GM03348 (cell line): ENCODE data around the gene FMO5.
"Not testable (repeated sequence)": the region's sequence is repeated elsewhere in the genome, so short reads cannot be mapped to it uniquely, and the experiment has no call there.

Experiments used
- DNase-seq: peaks from one replicate; pipeline ENCODE4 v3.0.0; 2012; ENCODE audit warnings: low spot score

The FMO5 gene, protein sequence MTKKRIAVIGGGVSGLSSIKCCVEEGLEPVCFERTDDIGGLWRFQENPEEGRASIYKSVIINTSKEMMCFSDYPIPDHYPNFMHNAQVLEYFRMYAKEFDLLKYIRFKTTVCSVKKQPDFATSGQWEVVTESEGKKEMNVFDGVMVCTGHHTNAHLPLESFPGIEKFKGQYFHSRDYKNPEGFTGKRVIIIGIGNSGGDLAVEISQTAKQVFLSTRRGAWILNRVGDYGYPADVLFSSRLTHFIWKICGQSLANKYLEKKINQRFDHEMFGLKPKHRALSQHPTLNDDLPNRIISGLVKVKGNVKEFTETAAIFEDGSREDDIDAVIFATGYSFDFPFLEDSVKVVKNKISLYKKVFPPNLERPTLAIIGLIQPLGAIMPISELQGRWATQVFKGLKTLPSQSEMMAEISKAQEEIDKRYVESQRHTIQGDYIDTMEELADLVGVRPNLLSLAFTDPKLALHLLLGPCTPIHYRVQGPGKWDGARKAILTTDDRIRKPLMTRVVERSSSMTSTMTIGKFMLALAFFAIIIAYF

DNA sequence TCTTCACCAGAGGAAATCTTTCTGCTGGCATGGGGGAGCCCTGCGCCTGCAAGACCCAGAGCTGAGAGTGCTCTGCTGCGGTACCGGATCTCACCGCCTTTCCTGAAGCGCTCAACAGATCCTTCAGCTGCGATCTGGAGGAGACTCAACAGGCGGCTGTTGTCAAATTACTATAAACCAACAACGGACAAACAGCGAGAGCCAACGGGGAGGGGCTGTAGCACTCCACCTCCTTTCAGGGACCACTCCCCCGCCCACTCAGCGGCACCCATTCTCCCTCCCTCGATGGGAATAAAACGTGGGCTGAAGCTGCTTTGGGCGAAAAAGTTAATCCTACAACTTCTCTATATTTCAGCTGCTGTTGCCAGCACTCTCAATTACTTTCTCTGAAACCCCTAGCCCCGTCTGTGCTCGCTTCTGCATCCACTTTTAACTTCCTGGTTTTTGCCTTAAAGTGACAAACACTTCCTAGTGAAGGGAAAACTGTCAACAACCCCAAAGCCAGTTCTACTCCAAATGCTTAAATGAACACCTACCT is at the start of gene FMO5:
TSS of gene FMO5 (minus strand) at position 147 of the 538 bp plus-strand sequence. CDS start 310 bp downstream, outside the sequence.
- DNase-seq: peak; percentile 80

DNA sequence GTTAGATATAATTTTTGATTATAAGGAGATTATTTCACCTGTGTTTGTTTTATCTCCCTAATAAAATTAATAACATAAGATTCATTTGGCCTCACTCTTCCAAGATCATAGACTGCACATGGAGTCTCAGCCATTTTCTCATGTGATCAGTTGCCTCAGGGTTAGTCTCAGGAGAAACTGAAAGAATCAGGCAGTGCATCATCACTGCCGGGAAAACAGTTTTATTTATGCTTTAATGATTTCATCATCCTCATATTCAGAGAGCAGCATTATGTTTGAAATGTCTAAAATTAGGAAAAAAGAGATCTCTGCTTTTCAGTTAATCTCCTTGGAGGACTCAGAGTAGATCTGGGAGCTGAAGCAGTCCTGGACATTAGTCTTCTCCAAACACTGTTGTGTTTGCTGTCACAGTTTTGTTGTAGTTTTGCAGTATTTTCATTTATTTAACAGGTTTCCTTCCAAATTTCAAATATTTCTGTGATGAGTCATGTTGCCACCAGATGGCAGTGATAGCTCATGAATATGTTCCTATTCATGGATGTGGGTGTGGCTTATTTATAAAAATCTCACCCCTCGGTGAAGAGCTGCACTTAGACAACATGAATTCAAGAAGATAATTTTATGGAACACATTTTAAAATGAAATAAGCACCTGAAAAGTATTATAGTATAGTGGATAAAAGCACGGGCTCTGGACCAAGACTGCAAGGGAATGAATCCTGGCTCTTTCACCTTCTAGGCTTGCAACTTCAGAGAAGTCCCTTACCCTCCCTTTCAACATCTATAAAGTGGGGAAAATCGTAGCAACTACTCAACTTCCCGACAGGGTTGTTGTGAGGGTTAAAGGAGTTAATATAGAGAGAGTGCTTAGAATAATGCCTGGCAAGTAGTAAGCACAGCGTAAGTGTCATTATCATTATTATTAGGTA is 48.5 kb upstream of the FMO5 start:
- DNase-seq: peak; percentile 81

DNA sequence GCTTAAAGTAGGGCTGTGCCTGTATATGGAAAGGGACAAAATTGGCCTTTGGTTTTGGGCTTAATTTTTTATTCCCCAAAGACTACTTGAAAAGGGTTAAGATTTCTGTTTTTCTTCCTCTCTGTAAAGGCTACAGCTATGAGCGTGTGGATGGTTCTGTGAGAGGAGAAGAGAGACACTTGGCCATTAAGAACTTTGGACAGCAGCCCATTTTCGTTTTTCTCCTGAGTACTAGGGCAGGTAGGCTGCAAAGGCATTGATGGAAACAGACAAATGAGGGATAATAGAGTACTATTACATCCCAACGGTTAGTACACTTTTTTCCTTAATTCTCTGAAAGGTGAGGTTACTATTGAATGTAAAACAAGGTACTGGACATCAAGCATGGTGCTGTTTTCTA is 46.9 kb upstream of the FMO5 start:
- no peak for DNase-seq

DNA sequence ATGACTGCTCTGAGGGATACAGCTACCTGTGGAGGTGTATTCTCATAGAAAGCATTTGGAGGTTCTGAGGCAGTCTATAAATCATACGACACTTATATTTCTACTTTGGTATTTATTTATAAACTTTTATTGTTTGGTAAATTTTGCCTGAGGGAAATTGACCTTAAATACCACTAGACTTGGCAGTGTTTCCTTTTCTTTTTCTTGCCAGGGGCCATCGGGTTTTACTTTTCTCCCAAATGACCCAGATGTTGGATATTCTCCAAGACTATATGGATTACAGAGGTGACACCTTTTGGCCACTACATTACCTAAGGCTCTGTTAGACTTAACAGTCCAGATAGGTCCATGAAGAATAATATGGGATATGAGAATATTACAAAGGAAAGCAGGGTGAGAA is 45.6 kb upstream of the FMO5 start:
- no peak for DNase-seq

DNA sequence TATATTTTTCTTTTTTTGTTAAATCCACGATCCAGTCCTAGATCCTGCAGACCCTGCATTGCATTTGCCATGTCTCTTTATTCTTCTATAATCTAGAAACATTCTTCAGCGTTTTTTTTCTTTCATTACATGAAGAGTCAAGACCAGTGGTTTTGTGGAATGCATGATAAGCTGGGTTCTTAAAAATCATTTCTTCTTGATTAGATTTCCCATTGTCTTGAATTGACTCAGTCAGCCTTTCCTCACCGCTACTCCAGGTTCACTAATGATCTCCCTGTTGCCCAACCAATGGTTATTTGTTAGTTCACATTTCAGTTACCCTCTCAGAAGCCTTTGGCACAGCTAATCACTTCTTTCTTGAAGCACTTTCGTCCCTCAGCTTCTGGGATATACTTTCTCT is 42.6 kb upstream of the FMO5 start:
- no peak for DNase-seq

DNA sequence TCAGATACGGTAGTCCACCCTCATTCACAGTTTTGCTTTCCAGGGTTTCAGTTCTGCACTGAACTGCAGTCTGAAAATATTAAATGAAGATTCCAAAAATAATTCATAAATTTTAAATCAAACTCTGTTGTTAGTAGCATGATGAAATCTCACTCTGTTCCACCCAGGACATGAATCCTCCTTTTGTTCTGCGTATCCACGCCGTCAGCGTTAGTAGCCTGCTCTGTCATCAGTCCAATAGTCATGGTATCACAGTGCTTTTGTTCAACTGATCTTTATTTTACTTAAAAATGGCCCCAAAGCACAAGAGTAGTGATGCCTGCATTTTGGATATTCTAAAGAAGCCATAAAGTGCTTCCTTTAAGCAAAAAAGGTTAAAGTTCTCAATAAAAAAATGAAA is 41.2 kb upstream of the FMO5 start:
- DNase-seq: no peak

DNA sequence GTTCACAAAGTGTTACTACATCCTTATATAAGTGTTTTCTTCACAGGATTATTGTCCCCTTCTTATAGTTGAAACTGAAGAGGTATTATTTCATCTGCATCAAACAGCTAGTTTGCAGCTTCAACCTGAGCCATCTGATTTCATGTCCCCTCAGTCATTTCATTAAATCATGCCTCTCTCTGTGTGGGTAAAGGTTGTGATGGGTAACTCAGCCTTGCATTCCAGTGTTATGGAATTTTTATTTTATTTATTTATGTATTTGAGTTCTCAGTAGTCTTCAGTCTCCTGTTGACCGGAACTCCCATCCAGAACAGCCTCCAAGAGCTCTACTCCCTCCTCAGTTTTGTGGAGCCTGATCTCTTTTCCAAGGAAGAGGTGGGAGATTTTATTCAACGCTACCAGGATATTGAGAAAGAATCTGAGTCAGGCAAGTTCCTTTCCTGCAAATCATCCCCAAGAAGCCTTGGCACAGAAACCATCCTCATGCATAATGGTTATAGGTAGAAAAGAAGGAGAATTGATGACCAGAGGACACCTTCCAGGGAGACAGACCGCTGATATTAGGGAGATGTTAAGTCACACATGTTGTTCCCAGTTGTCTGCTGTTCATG is 39.1 kb upstream of the FMO5 start:
- DNase-seq: peak; percentile 71

DNA sequence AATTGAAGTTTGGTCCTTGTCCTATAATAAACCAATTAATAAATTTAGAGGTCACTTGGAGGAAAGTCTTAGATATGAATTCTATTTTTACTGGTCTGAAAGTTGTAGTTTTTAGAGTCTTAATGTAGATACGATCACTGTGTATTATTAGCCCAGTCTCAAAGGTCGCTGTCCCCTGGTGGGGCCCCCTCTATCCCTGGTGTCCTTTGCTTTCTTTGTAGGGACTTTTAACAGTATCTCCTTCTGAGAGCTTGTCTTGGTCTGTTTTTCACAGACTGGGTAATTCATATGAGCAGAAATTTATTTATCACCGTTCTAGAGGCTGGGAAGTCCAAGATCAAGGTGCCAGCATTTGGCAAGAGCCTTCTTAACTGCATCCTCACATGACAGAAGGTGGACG is 35.8 kb upstream of the FMO5 start:
- DNase-seq: no peak

DNA sequence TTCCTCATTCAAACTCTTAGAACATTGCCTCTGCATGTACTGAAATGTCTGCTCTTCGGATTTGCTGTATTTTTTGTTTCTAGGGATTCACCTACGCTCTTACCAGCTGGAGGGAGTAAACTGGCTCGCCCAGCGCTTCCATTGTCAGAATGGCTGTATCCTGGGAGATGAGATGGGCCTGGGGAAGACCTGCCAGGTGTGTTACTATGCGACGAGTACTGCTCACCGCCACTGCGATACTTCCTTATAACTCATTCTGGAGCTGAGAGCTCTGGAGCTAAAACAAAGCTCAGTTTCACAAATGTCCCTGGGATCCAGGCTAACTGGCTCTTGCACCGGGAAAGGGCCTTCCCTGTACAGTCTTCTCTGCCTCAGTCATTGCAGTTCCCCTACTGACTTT is 27.4 kb upstream of the FMO5 start:
- DNase-seq: no peak

DNA sequence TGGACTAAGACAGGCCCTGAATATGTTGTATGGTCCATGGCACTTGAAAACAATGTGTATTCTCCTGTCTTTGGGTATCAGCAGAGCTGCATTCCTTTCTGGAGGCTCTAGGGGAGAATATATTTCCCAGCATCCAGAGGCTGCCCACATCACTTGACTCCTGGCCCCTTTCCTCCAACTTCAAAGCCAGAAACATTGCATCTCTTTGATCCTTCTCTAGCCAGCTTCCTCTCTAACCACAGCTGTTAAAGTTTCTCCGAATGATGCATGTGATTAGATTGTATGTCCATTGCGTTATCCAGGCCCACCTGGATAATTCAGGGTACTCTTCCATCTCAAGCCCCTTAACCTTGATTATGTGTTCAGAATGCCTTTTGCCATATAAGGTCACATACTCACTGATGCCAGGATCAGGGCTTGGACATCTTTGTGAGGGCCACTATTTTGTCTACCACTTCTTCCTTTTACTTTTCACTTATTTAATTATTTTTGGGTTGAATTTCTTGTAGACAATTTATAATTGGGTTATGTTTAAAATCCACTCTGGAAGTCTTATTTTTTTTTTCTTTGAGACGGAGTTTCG is 22.6 kb upstream of the FMO5 start:
- DNase-seq: no peak

DNA sequence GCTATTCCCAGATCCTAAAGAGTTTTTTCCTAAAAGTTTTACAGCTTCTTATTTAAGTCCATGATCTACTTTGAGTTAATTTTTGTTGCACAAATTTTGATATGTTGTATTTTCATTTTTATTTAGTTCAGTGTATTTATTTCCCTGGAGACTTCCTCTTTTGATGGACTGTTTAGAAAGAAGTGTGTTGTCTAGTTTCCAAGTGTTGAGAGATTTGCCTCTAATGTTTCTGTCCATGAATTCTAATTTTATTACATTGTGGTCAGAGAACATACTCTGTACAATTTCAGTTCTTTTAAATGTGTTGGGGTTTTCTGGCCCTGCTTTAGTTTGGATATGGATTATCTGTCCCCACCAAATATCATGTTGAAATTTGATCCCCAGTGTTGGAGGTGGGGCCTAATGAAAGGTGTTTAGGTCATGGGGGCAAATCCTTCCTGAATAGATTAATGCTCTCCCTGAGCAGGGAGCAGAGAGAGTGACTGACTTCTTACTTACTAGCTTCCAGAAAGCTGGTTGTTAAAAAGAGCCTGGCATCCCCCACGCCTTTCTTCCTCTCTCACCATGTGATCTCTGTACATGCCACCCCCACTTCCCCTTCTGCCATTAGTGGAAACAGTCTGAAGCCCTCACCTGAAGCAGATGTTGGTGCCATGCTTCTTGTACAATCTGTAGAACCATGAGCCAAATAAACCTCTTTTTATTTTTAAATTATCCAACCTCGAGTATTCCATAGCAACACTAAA is 21.9 kb upstream of the FMO5 start:
- no peak for DNase-seq

DNA sequence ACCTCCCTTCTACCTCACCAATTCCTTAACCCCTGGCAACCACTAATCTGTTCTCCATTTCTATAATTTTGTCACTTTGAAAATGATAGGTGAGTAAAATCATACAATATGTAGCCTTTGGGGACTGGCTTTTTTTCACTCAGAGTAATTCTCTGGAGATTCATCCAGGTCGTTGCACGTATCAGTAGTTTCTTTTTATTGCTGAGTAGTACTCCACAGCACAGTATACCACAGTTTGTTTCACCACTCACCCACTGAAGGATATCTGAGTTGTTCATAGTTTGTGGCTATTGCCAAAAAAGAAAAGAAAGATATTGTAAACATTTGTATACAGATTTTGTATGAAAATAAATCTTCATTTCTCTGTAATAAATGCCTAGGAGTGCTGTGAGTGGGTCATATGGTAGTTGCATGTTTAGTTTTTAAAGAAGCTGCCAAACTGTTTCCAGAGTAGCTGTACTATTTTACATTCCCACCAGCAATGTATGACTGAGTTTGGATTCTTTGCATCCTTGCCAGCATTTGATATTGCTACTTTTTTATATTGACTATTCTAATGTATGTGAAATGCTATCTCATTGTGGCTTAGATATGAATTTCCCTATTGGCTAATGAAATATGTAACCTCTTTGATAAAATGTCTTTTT is 21.0 kb upstream of the FMO5 start:
- no peak for DNase-seq

DNA sequence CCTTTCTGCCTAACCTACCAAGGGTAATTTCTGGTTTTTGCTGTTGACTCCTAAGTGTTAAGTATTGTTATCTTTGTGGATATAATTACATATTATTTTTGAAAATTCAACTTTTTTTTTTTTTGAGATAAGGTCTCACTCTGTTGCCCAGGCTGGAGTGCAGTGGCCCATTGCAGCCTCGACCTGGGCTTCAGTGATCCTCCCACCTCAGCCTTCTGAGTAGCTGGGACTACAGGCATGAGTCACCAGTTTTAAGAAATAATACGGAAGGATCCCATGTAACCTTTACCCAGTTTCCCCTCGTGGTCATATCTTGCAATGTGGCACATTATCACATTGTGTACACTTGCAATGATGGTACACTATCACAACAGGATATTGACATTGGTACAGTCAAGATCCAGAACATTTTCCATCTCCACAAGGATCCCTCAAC is 20.5 kb upstream of the FMO5 start:
- DNase-seq: no peak

DNA sequence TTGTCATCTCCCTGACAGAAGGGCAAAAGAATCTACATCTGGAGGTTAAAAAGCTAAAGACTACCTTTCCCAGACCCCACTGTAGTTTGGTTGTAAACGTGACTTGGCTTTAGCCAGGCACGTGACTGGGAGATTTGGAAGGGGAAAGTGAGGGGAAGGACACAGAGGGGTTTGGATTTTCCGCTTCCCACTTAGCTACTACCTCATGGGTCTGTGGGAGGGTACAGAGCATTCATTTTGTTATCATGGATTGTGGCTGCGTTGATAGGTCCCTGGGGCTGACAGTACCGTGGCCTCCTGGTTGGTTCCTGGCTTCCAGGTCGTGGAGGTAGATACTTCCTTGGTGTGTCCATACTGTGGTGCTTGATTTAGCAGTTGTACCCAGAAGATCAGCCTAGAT is 20.0 kb upstream of the FMO5 start:
- no peak for DNase-seq

DNA sequence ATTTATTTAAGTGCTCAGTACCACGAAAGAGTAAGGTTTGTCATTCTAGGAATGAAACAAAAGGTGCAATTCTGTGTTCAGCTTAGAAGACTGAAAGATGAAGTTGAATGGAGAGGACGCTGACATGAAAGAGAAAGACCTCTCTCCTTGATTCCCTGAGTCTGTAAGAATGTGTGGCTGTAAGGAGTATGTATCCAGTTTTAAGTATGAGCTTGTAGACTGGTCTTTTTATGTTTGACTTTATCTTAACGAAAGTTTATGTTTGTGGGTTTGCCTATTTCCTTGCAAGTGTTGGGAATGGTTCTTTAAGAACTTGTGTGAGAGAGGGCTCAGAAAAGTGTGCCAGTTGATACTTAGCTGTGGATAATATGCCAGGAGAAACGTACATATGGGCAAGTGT is 18.7 kb upstream of the FMO5 start:
- no peak for DNase-seq

DNA sequence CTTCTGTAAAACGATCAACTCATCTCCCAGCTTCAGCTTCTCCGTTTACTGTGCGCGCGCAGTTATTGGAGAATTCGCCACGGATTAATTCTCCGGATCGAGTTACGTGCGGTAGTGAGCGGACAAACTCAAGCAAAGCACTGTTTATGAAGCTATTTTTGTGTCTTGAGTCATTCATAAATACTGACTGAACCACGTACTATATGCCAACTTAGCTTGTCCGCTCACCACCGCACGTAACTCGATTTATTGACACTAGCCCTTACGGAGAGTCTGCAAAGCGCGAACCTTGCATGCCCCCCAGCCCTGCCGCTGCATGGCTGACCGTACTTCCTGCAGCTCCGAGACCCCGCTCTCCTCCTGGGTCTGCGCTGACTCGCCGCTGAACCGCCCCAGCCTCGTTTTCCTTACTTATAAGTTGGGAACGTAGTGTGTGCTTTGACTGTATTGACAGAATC is 18.1 kb upstream of the FMO5 start:
- peak; percentile 48 for DNase-seq

DNA sequence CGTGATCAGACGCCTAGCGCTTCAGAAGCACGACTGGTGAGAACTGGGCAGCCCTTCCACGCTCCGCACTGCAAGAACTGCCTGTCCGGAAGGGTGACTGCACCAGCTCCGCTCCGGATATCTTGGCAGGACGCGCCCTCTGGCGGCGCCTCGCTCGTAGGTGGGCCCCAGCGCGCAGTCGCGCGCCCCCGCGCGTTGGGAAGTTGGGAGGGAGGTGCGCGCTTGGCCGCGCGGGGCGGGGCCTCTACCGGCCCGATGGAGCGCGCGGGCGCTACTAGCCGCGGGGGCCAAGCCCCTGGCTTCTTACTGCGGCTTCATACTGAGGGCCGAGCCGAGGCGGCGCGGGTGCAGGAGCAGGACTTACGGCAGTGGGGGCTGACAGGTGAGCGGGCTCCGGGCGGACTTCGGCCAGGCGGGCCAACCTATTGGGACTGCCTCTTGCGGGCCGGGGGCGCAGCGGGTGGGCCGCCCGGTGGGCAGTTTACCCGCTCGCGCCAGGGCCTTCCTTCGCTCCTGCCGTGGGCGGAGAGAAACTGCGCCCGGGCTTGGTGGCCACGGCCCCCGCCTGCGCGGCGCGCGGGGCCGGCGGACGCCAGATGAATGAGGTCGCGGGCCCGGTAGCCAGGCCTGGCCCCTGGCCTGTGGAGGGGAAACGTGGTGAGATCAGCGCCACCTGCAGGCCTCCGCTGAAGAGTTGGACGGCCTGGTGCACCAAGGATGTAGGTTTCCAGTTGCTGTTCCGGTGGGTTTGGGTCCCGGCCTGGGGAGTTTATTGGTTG is 17.5 kb upstream of the FMO5 start, which contains the start of gene CHD1L:
TSS of gene CHD1L (plus strand) at position 236 of the 779 bp plus-strand sequence. CDS start at position 256, 20 bp downstream.
- DNase-seq: peak; percentile 96

DNA sequence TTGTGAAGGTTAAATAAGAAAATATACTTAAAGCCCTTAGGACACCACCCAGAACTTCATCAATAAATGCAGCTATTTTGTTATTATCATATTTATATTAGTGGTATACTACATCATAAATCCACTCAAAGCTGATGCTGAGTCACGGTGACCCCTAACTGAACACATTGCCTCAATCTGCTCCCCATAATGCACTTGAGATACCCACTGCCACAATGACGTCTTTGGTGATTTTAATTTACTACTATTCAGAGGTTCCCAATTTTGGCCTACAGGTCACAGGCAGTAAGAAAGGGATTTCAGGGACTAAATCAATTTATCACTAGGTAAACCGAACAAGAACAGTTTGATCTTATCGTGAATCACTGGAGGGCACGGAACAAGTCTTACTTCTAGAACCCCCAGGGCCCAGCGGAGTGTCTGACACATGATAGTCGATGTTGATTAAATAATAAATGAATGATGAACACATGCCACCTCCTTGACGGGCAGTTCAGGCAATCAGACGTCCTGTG is 16.9 kb upstream of the FMO5 start:
- DNase-seq: no peak

DNA sequence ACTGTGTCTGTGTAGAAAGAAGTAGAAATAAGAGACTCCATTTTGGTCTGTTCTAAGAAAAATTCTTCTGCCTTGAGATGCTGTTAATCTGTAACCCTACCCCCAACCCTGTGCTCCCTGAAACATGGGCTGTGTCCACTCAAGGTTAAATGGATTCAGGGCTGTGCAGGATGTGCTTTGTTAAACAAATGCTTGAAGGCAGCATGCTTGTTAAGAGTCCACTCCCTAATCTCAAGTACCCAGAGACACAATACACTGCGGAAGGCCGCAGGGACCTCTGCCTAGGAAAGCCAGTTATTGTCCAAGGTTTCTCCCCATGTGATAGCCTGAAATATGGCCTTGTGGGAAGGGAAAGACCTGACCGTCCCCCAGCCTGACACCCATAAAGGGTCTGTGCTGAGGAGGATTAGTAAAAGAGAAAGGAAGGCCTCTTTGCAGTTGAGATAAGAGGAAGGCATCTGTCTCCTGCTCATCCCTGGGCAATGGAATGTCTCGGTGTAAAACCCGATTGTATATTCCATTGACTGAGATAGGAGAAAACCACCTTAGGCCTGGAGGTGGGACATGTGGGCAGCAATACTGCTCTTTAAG is 15.1 kb upstream of the FMO5 start:
- DNase-seq: not testable (repeated sequence)
